SU-DHL-6 (cell line): ENCODE measurements around the gene KCNH4.

Experiments
- EZH2phosphoT487 ChIP-seq: fragments of 200-600 bp; sonication (generic), shearing (Covaris generic); conservative IDR thresholded peaks from 2 replicates; pipeline ENCODE4 v1.6.1; 2018; ENCODE audit warnings: mild to moderate bottlenecking, antibody characterized with exemption, low read length, moderate library complexity, mixed read lengths
- TF ChIP-seq, protein P1 (sequence below): fragments of 200-600 bp; sonication (generic); IDR thresholded peaks from one replicate; pipeline ENCODE4 v1.5.1; 2017; ENCODE audit warnings: antibody characterized with exemption, mild to moderate bottlenecking, low read length, moderate library complexity; ENCODE audit not compliant: insufficient read depth, poor library complexity, severe bottlenecking

DNA sequence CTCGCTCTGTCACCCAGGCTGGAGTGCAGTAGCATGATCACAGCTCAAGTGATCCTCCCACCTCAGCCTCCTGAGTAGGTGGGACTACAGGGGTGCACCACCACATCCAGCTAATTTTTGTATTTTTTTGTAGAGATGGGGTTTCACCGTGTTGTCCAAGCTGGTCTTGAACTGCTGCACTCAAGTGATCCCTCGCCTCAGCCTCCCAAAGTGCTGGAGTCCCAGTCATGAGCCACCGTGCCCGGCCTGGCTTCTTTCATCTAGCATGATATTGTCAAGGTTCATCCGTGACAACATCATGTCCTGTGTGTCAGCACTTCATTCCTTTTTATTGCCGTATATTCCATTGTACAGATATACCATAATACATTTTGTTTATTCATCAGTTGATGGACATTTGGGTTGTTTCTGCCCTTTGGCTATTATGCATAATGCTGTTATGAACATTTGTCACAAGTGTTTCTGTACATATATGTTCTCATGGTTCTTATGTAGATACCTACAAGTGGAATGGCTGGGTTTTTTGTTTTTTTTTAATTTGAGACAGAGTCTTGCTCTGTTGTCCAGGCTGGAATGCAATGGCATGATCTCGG lies 16.7 kb upstream of the KCNH4 start:
- TF ChIP-seq, protein P1, sequence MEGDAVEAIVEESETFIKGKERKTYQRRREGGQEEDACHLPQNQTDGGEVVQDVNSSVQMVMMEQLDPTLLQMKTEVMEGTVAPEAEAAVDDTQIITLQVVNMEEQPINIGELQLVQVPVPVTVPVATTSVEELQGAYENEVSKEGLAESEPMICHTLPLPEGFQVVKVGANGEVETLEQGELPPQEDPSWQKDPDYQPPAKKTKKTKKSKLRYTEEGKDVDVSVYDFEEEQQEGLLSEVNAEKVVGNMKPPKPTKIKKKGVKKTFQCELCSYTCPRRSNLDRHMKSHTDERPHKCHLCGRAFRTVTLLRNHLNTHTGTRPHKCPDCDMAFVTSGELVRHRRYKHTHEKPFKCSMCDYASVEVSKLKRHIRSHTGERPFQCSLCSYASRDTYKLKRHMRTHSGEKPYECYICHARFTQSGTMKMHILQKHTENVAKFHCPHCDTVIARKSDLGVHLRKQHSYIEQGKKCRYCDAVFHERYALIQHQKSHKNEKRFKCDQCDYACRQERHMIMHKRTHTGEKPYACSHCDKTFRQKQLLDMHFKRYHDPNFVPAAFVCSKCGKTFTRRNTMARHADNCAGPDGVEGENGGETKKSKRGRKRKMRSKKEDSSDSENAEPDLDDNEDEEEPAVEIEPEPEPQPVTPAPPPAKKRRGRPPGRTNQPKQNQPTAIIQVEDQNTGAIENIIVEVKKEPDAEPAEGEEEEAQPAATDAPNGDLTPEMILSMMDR, result no peak
- no peak for TF ChIP-seq EZH2phosphoT487
